ENCODE results near the gene DAB2.

DNA sequence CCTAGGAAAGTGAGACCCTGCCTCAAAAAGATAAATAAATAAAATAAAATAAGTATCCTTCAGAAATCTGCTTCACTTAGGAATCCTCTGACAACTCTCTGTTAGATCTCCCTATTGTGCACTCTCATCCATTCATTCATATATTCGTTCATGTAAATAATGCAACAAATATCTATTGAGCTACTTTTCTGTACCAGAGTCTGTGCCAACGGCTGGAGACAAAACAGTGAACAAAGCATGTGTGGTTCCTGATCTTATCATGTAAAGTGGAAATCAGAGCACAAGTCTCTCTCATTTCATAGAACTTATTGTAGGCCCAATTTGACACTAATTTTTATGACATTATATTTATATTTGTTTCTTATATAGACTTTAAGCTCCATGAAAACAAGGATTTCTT is 40.3 kb upstream of the DAB2 start:
- no peak for TF ChIP-seq EZH2 (IDR thresholded peaks at IDR 0.05; ENCODE audit: borderline replicate concordance, low read length)
- TF ChIP-seq, protein P1, sequence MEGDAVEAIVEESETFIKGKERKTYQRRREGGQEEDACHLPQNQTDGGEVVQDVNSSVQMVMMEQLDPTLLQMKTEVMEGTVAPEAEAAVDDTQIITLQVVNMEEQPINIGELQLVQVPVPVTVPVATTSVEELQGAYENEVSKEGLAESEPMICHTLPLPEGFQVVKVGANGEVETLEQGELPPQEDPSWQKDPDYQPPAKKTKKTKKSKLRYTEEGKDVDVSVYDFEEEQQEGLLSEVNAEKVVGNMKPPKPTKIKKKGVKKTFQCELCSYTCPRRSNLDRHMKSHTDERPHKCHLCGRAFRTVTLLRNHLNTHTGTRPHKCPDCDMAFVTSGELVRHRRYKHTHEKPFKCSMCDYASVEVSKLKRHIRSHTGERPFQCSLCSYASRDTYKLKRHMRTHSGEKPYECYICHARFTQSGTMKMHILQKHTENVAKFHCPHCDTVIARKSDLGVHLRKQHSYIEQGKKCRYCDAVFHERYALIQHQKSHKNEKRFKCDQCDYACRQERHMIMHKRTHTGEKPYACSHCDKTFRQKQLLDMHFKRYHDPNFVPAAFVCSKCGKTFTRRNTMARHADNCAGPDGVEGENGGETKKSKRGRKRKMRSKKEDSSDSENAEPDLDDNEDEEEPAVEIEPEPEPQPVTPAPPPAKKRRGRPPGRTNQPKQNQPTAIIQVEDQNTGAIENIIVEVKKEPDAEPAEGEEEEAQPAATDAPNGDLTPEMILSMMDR (IDR thresholded peaks at IDR 0.05; ENCODE audit: low read length): no peak
